ENCODE results near the gene RBM26. TPM values are rescaled to one million over a fixed set of nuclear protein-coding genes. Genes with fewer than 3 reads are reported as not detected.

RBM26 gene
- total RNA-seq, 1 experiment from 2014 or later: 32.2 TPM

DNA sequence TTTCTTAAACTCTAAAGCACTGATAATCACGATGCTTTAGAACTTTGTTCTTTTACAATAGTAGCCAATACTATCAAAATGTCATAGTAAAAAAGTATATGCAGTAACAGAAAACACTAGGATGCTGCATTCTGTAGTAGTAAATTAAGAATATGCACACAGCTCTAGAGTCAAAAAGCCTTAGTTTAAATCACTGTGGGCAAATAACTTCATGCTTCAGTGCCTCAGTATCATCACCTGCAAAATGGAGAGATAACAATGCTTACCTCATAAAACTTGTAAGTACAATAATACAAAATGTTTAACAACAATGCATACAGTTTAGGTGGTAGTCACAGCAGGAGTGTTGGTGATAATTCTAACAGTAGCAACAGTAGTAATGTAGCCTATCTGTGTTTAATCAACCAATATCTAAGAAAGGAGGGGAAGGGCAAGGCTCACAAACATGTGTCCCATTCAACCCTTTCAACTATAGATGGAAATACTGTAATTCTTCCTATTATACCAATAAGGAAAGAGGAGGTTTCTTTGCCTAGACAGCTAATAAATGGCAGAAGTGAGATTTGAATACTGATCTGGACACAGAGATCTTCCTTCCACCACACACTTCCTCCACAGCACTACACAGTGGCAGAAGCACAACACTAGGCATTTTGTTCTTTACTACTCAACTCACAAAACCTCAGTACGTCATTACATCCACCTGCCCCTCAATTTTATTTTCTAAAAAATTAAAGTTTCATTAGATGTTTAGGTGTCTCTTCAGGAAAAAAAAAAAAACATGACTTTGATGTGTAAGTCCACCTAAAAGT is 4.6 kb downstream of the RBM26 start:
- intact Hi-C loops (cut with micrococcal nuclease; ENCODE audit: unreplicated experiment): no loop called here
- CTCF ChIA-PET: no interaction called here
- H3K27me3 ChIP-seq (ENCODE audit: control insufficient read depth, insufficient read depth, low read length): no peaks in the 10 kb centered on the region
- in situ Hi-C loops (cut with HindIII; ENCODE audit: low pct_unique_long_range_greater_than_20kb, low sequenced_read_pairs): no loop called here
- BruUV-seq (replicated peaks): no TSS peak
- H3K9me3 ChIP-seq (ENCODE audit: control insufficient read depth, insufficient read depth, low read depth, low read length): no peaks in the 10 kb centered on the region
- peaks cover 22% of the 10 kb centered on the region for H3K4me1 ChIP-seq (ENCODE audit: control insufficient read depth, insufficient read depth, low read length)
- no peak overlapping the region for H3K27ac ChIP-seq (ENCODE audit: low read length)
- POLR2A ChIA-PET: interaction anchor here (0.7 kb wide), 1 partner anchor 21 kb away, joined by 5 read pairs; no protein-coding TSS in a partner anchor
- peaks cover 8% of the 10 kb centered on the region for H3K36me3 ChIP-seq (ENCODE audit: control insufficient read depth, insufficient read depth, low read length)
- TF ChIP-seq, protein P1, sequence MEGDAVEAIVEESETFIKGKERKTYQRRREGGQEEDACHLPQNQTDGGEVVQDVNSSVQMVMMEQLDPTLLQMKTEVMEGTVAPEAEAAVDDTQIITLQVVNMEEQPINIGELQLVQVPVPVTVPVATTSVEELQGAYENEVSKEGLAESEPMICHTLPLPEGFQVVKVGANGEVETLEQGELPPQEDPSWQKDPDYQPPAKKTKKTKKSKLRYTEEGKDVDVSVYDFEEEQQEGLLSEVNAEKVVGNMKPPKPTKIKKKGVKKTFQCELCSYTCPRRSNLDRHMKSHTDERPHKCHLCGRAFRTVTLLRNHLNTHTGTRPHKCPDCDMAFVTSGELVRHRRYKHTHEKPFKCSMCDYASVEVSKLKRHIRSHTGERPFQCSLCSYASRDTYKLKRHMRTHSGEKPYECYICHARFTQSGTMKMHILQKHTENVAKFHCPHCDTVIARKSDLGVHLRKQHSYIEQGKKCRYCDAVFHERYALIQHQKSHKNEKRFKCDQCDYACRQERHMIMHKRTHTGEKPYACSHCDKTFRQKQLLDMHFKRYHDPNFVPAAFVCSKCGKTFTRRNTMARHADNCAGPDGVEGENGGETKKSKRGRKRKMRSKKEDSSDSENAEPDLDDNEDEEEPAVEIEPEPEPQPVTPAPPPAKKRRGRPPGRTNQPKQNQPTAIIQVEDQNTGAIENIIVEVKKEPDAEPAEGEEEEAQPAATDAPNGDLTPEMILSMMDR (IDR thresholded peaks at IDR 0.05): no peak
- no peak for TF ChIP-seq POLR2AphosphoS5 (IDR thresholded peaks at IDR 0.05; ENCODE audit: low read depth, low read length)
- TF ChIP-seq TCF7L2 (IDR thresholded peaks at IDR 0.05; ENCODE audit: low read depth, low read length): no peak
- no peak for TF ChIP-seq SIN3A (IDR thresholded peaks at IDR 0.05; ENCODE audit: borderline replicate concordance, insufficient read depth, low read depth, low read length)
- TF ChIP-seq, protein P2, sequence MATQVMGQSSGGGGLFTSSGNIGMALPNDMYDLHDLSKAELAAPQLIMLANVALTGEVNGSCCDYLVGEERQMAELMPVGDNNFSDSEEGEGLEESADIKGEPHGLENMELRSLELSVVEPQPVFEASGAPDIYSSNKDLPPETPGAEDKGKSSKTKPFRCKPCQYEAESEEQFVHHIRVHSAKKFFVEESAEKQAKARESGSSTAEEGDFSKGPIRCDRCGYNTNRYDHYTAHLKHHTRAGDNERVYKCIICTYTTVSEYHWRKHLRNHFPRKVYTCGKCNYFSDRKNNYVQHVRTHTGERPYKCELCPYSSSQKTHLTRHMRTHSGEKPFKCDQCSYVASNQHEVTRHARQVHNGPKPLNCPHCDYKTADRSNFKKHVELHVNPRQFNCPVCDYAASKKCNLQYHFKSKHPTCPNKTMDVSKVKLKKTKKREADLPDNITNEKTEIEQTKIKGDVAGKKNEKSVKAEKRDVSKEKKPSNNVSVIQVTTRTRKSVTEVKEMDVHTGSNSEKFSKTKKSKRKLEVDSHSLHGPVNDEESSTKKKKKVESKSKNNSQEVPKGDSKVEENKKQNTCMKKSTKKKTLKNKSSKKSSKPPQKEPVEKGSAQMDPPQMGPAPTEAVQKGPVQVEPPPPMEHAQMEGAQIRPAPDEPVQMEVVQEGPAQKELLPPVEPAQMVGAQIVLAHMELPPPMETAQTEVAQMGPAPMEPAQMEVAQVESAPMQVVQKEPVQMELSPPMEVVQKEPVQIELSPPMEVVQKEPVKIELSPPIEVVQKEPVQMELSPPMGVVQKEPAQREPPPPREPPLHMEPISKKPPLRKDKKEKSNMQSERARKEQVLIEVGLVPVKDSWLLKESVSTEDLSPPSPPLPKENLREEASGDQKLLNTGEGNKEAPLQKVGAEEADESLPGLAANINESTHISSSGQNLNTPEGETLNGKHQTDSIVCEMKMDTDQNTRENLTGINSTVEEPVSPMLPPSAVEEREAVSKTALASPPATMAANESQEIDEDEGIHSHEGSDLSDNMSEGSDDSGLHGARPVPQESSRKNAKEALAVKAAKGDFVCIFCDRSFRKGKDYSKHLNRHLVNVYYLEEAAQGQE (IDR thresholded peaks at IDR 0.05; ENCODE audit: insufficient read depth in 1 of 2, low read depth in 2 of 2, low read length in 1 of 2): no peak
- DNase-seq (ENCODE audit: low read depth, low spot score) (no peak), ATAC-seq (no peak)
- H3K4me3 ChIP-seq (ENCODE audit: low read depth in 2 of 2, low read length in 2 of 2): no peak overlapping the region

DNA sequence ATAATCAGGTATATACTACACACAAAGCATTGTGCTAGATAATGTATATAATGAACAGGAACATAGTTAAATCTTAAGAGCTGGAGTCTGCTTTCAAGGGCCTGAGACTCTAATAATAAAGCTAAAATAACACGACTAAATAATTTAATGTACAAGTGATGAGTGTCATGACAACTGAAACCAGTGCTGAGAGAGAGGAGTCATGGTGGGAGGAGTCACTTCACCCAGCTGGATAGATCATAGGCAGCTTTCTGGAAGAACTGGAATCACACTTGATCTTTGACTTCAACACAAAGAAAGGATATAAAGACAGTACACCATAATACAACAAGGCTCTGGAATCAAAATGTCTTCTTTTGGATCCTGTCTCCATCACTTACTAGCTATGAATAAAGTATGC is 7.1 kb downstream of the RBM26 start:
- in situ Hi-C loops (cut with HindIII; ENCODE audit: low pct_unique_long_range_greater_than_20kb, low sequenced_read_pairs) (no loop called here), intact Hi-C loops (cut with micrococcal nuclease; ENCODE audit: unreplicated experiment) (no loop called here)
- no peak overlapping the region for H3K4me3 ChIP-seq (ENCODE audit: low read depth in 2 of 2, low read length in 2 of 2)
- no peak overlapping the region for H3K27ac ChIP-seq (ENCODE audit: low read length)
- H3K27me3 ChIP-seq (ENCODE audit: control insufficient read depth, insufficient read depth, low read length): no peaks in the 10 kb centered on the region
- peaks cover 28% of the 10 kb centered on the region for H3K4me1 ChIP-seq (ENCODE audit: control insufficient read depth, insufficient read depth, low read length)
- H3K9me3 ChIP-seq (ENCODE audit: control insufficient read depth, insufficient read depth, low read depth, low read length): 0 out of 2 replicates have a peak, but pooled peaks cover 6% of the 10 kb centered on the region
- ChIA-PET CTCF (no interaction called here), POLR2A (no interaction called here)
- DNase-seq (ENCODE audit: low read depth, low spot score) (no peak), ATAC-seq (no peak)
- BruUV-seq (replicated peaks): no TSS peak
- H3K36me3 ChIP-seq (ENCODE audit: control insufficient read depth, insufficient read depth, low read length): peaks cover 2% of the 10 kb centered on the region
- TF ChIP-seq, protein P1 (IDR thresholded peaks at IDR 0.05): no peak
- TF ChIP-seq TCF7L2 (IDR thresholded peaks at IDR 0.05; ENCODE audit: low read depth, low read length) (no peak), SIN3A (IDR thresholded peaks at IDR 0.05; ENCODE audit: borderline replicate concordance, insufficient read depth, low read depth, low read length) (no peak), POLR2AphosphoS5 (IDR thresholded peaks at IDR 0.05; ENCODE audit: low read depth, low read length) (no peak)
- TF ChIP-seq, protein P2 (IDR thresholded peaks at IDR 0.05; ENCODE audit: insufficient read depth in 1 of 2, low read depth in 2 of 2, low read length in 1 of 2): no peak

Measured in Panc1 (cell line).